CD4-positive, alpha-beta memory T cell (primary cell): ENCODE data around the gene PDGFRB. TPM values are rescaled to one million over a fixed set of nuclear protein-coding genes. Genes with fewer than 3 reads are reported as not detected.

ENCODE experiments used
- CTCF ChIA-PET: fragments of 350-600 bp; sonication (Branson Sonifier 250); formaldehyde crosslinking; loops from one replicate; lab custom pipeline; 2021; ENCODE audit warnings: inconsistent platforms; ENCODE audit not compliant: partially characterized antibody; lab: Charles Lee
- POLR2A ChIA-PET: fragments of 350-600 bp; sonication (Branson Sonifier 250); formaldehyde crosslinking; loops from one replicate; lab custom pipeline; 2021; ENCODE audit not compliant: partially characterized antibody; lab: Charles Lee
- DNase-seq, 5 donors: peaks; one replicate each; pipeline versions ENCODE4 v3.0.0 to v3.0.0-alpha.2; 2020 to 2022; ENCODE audit warnings: mixed read lengths in 1 of 5
- H3K27ac ChIP-seq: one replicate; pipeline ENCODE4 v1.7.0; 2013; ENCODE audit warnings: low read depth, low read length
- H3K27me3 ChIP-seq: 2 replicates; pipeline ENCODE4 v1.7.0; 2013; ENCODE audit warnings: mild to moderate bottlenecking, low read length, moderate library complexity; ENCODE audit not compliant: insufficient read depth
- H3K36me3 ChIP-seq: 2 replicates; pipeline ENCODE4 v1.7.0; 2013; ENCODE audit warnings: mild to moderate bottlenecking, low read length, moderate library complexity; ENCODE audit not compliant: insufficient read depth
- H3K4me1 ChIP-seq: 2 replicates; pipeline ENCODE4 v1.7.0; 2013; ENCODE audit warnings: mild to moderate bottlenecking, low read length, moderate library complexity; ENCODE audit not compliant: insufficient read depth
- H3K4me3 ChIP-seq, 2 donors: one replicate each; pipeline ENCODE4 v1.7.0; 2013; ENCODE audit warnings: low read length in 2 of 2, mild to moderate bottlenecking in 1 of 2
- H3K9me3 ChIP-seq, 2 donors: one replicate each; pipeline ENCODE4 v1.7.0; 2013; ENCODE audit warnings: low read length in 2 of 2, control low read depth in 1 of 2; ENCODE audit not compliant: control insufficient read depth in 1 of 2
- H3K27ac Mint-ChIP-seq, 7 donors: one replicate each; pipeline ENCODE4 v1.8.0; 2020 to 2021; ENCODE audit warnings: mixed read lengths in 7 of 7, mild to moderate bottlenecking in 6 of 7, inconsistent platforms in 3 of 7, moderate library complexity in 3 of 7
- H3K27me3 Mint-ChIP-seq, 2 donors: one replicate each; pipeline ENCODE4 v1.8.0; 2020 to 2021; ENCODE audit warnings: mixed read lengths in 2 of 2
- H3K36me3 Mint-ChIP-seq, 2 donors: one replicate each; pipeline ENCODE4 v1.8.0; 2020 to 2021; ENCODE audit warnings: mixed read lengths in 2 of 2, inconsistent platforms in 1 of 2, mild to moderate bottlenecking in 1 of 2
- H3K4me1 Mint-ChIP-seq, 4 donors: one replicate each; pipeline ENCODE4 v1.8.0; 2020 to 2021; ENCODE audit warnings: mixed read lengths in 4 of 4, mild to moderate bottlenecking in 1 of 4
- H3K4me3 Mint-ChIP-seq, 8 donors: one replicate each; pipeline ENCODE4 v1.8.0; 2020 to 2021; ENCODE audit warnings: mixed read lengths in 8 of 8, mild to moderate bottlenecking in 7 of 8, moderate library complexity in 6 of 8, inconsistent platforms in 3 of 8
- H3K9me3 Mint-ChIP-seq, 8 donors: one replicate each; pipeline ENCODE4 v1.8.0; 2020 to 2021; ENCODE audit warnings: mixed read lengths in 8 of 8, mild to moderate bottlenecking in 5 of 8, inconsistent platforms in 3 of 8, moderate library complexity in 1 of 8
- intact Hi-C: fragments of 100-400 bp; cut with micrococcal nuclease; formaldehyde crosslinking; loops from one replicate; pipeline ENCODE4 v1.15.1; 2023
- polyA plus RNA-seq, 2 donors: library from polyadenylated mRNA; unstranded; fragments of 300-500 nt; fragmentation: Illumina TruSeq; gene quantifications; one replicate each; pipeline ENCODE4 v1.2.3, GENCODE V29; 2021
- total RNA-seq, 2 experiments: library from RNA; stranded (reverse); gene quantifications; one replicate each; pipeline ENCODE4 v1.2.3, GENCODE V29; 2021

PDGFRB gene
- total and polyA plus RNA-seq, 4 experiments from 2014 or later: not detected

- Mint-ChIP-seq H3K4me1 (no peaks in the 10 kb centered on the region), H3K36me3 (no peaks in the 10 kb centered on the region), H3K4me3 (no peak overlapping the region), H3K9me3 (no peaks in the 10 kb centered on the region), H3K27me3 (peaks cover 0 to 2% of the 10 kb centered on the region in 2 donors), H3K27ac (no peak overlapping the region)
- no peaks in the 10 kb centered on the region for H3K27me3 ChIP-seq
- no peaks in the 10 kb centered on the region for H3K4me1 ChIP-seq
- H3K9me3 ChIP-seq: no peaks in the 10 kb centered on the region
- H3K27ac ChIP-seq: no peak overlapping the region
- ChIA-PET POLR2A (no interaction called here), CTCF (no interaction called here)
- H3K4me3 ChIP-seq: no peak overlapping the region
- no peak for DNase-seq
- intact Hi-C loops: no loop called here
- H3K36me3 ChIP-seq: no peaks in the 10 kb centered on the region
Measured at GRCh38 chr5:150126921-150127265, 28.8 kb downstream of the PDGFRB start.

GRCh38 chr5:150126199-150126920 is 29.3 kb downstream of the PDGFRB start:
- Histone ChIP-seq H3K4me1 (no peaks in the 10 kb centered on the region), H3K27me3 (no peaks in the 10 kb centered on the region), H3K27ac (no peak overlapping the region), H3K4me3 (no peak overlapping the region), H3K9me3 (no peaks in the 10 kb centered on the region), H3K36me3 (no peaks in the 10 kb centered on the region)
- peaks cover 0 to 2% of the 10 kb centered on the region in 2 donors for H3K27me3 Mint-ChIP-seq
- no peak overlapping the region for H3K27ac Mint-ChIP-seq
- intact Hi-C loops: no loop called here
- no peaks in the 10 kb centered on the region for H3K36me3 Mint-ChIP-seq
- ChIA-PET POLR2A (no interaction called here), CTCF (no interaction called here)
- DNase-seq: no peak
- H3K4me3 Mint-ChIP-seq: no peak overlapping the region
- H3K9me3 Mint-ChIP-seq: no peaks in the 10 kb centered on the region
- H3K4me1 Mint-ChIP-seq: no peaks in the 10 kb centered on the region

- no peaks in the 10 kb centered on the region for H3K9me3 Mint-ChIP-seq
- H3K9me3 ChIP-seq: no peaks in the 10 kb centered on the region
- intact Hi-C loops: no loop called here
- peaks cover 0 to 2% of the 10 kb centered on the region in 2 donors for H3K27me3 Mint-ChIP-seq
- no peaks in the 10 kb centered on the region for H3K27me3 ChIP-seq
- no peaks in the 10 kb centered on the region for H3K36me3 ChIP-seq
- ChIA-PET POLR2A (no interaction called here), CTCF (no interaction called here)
- H3K4me1 ChIP-seq: no peaks in the 10 kb centered on the region
- H3K27ac ChIP-seq: no peak overlapping the region
- no peak for DNase-seq
- no peak overlapping the region for H3K27ac Mint-ChIP-seq
- no peak overlapping the region for H3K4me3 Mint-ChIP-seq
- no peak overlapping the region for H3K4me3 ChIP-seq
- no peaks in the 10 kb centered on the region for H3K36me3 Mint-ChIP-seq
- no peaks in the 10 kb centered on the region for H3K4me1 Mint-ChIP-seq
Measured at GRCh38 chr5:150125334-150125733, 30.3 kb downstream of the PDGFRB start.

- H3K36me3 Mint-ChIP-seq: no peaks in the 10 kb centered on the region
- CTCF ChIA-PET: no interaction called here
- no peak overlapping the region for H3K4me3 Mint-ChIP-seq
- Histone ChIP-seq H3K27me3 (no peaks in the 10 kb centered on the region), H3K4me1 (no peaks in the 10 kb centered on the region), H3K9me3 (no peaks in the 10 kb centered on the region), H3K36me3 (no peaks in the 10 kb centered on the region), H3K27ac (no peak overlapping the region), H3K4me3 (no peak overlapping the region)
- no peaks in the 10 kb centered on the region for H3K9me3 Mint-ChIP-seq
- no peaks in the 10 kb centered on the region for H3K4me1 Mint-ChIP-seq
- POLR2A ChIA-PET: no interaction called here
- no peak for DNase-seq
- H3K27me3 Mint-ChIP-seq: peaks cover 0 to 2% of the 10 kb centered on the region in 2 donors
- intact Hi-C loops: no loop called here
- H3K27ac Mint-ChIP-seq: no peak overlapping the region
Measured at GRCh38 chr5:150124596-150124995, 31.0 kb downstream of the PDGFRB start.

GRCh38 chr5:150124111-150124557 is 31.5 kb downstream of the PDGFRB start:
- intact Hi-C loops: no loop called here
- Mint-ChIP-seq H3K27me3 (peaks cover 0 to 2% of the 10 kb centered on the region in 2 donors), H3K27ac (no peak overlapping the region), H3K4me1 (no peaks in the 10 kb centered on the region), H3K4me3 (no peak overlapping the region), H3K9me3 (no peaks in the 10 kb centered on the region), H3K36me3 (no peaks in the 10 kb centered on the region)
- Histone ChIP-seq H3K4me3 (no peak overlapping the region), H3K36me3 (no peaks in the 10 kb centered on the region), H3K4me1 (no peaks in the 10 kb centered on the region), H3K27me3 (no peaks in the 10 kb centered on the region), H3K27ac (no peak overlapping the region), H3K9me3 (no peaks in the 10 kb centered on the region)
- ChIA-PET CTCF (no interaction called here), POLR2A (no interaction called here)
- no peak for DNase-seq

GRCh38 chr5:150123542-150123941 is 32.1 kb downstream of the PDGFRB start:
- intact Hi-C loops: no loop called here
- Mint-ChIP-seq H3K36me3 (no peaks in the 10 kb centered on the region), H3K9me3 (no peaks in the 10 kb centered on the region), H3K4me1 (no peaks in the 10 kb centered on the region), H3K27ac (no peak overlapping the region), H3K4me3 (no peak overlapping the region), H3K27me3 (peaks cover 0 to 2% of the 10 kb centered on the region in 2 donors)
- no peak for DNase-seq
- no peak overlapping the region for H3K4me3 ChIP-seq
- H3K27ac ChIP-seq: no peak overlapping the region
- no peaks in the 10 kb centered on the region for H3K4me1 ChIP-seq
- H3K36me3 ChIP-seq: no peaks in the 10 kb centered on the region
- CTCF ChIA-PET: interaction anchor here (0.7 kb wide), 1 partner anchor 11 kb away, joined by 4 read pairs; no protein-coding TSS in a partner anchor
- no peaks in the 10 kb centered on the region for H3K9me3 ChIP-seq
- no peaks in the 10 kb centered on the region for H3K27me3 ChIP-seq
- POLR2A ChIA-PET: no interaction called here

- no peak overlapping the region for H3K4me3 Mint-ChIP-seq
- H3K4me1 Mint-ChIP-seq: no peaks in the 10 kb centered on the region
- no peaks in the 10 kb centered on the region for H3K4me1 ChIP-seq
- no peak overlapping the region for H3K4me3 ChIP-seq
- H3K9me3 Mint-ChIP-seq: no peaks in the 10 kb centered on the region
- no peak overlapping the region for H3K27ac Mint-ChIP-seq
- no peaks in the 10 kb centered on the region for H3K9me3 ChIP-seq
- H3K36me3 Mint-ChIP-seq: no peaks in the 10 kb centered on the region
- H3K27ac ChIP-seq: no peak overlapping the region
- no peaks in the 10 kb centered on the region for H3K27me3 ChIP-seq
- intact Hi-C loops: no loop called here
- POLR2A ChIA-PET: no interaction called here
- no peak for DNase-seq
- no peaks in the 10 kb centered on the region for H3K36me3 ChIP-seq
- CTCF ChIA-PET: interaction anchor here (0.7 to 0.8 kb wide), 2 partner anchors 12 to 40 kb away, joined by 3 to 4 read pairs; no protein-coding TSS in a partner anchor
- peaks cover 0 to 2% of the 10 kb centered on the region in 2 donors for H3K27me3 Mint-ChIP-seq
Measured at GRCh38 chr5:150122536-150123481, 32.8 kb downstream of the PDGFRB start.
